Peyer's patch (tissue), 4 donors: ENCODE data around the gene PSMD1.

ENCODE experiments used
- POLR2A ChIP-seq, 2 donors: fragments of 450-650 bp; IDR thresholded peaks; one replicate each; pipeline ENCODE4 v1.5.1; 2017; ENCODE audit warnings: antibody characterized with exemption in 2 of 2, mild to moderate bottlenecking in 2 of 2, moderate library complexity in 2 of 2
- TF ChIP-seq, protein P1 (sequence below), 6 experiments: fragments of 450-650 bp in 4 of 6; fragments of 200-600 bp in 2 of 6; sonication (generic) in 1 of 6; IDR thresholded peaks; one replicate each; pipeline ENCODE4 v1.5.1; 2017 to 2019; ENCODE audit warnings: antibody characterized with exemption in 6 of 6, mild to moderate bottlenecking in 3 of 6, moderate library complexity in 1 of 6

DNA sequence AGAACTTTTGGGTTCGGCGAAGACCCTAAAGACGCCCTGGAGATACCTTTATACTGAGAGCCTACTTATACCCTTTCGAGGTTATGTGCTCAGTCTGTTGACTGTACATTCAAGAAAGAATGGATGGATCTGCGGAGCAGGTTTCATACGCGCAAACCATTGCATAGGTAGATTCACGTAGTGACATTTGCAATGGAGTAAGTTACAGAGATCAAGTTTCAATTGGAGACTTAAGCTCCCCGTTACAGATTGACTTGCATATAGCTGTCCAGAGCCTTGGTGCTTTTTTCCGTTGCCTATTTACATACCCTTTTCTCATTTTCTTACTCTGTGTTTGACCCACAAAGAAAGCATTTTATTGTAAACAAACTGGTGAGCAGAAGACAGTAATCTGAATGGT lies 923 bp downstream of the PSMD1 start:
- TF ChIP-seq, protein P1, sequence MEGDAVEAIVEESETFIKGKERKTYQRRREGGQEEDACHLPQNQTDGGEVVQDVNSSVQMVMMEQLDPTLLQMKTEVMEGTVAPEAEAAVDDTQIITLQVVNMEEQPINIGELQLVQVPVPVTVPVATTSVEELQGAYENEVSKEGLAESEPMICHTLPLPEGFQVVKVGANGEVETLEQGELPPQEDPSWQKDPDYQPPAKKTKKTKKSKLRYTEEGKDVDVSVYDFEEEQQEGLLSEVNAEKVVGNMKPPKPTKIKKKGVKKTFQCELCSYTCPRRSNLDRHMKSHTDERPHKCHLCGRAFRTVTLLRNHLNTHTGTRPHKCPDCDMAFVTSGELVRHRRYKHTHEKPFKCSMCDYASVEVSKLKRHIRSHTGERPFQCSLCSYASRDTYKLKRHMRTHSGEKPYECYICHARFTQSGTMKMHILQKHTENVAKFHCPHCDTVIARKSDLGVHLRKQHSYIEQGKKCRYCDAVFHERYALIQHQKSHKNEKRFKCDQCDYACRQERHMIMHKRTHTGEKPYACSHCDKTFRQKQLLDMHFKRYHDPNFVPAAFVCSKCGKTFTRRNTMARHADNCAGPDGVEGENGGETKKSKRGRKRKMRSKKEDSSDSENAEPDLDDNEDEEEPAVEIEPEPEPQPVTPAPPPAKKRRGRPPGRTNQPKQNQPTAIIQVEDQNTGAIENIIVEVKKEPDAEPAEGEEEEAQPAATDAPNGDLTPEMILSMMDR (IDR thresholded peaks at IDR 0.05), result no peak
- TF ChIP-seq POLR2A (IDR thresholded peaks at IDR 0.05), result no peak
